ENCODE data around the gene EFCAB3.
"Not testable (repeated sequence)": the region's sequence is repeated elsewhere in the genome, so short reads cannot be mapped to it uniquely, and the experiment has no call there.

- not testable (repeated sequence) for TF ChIP-seq POLR2A (IDR thresholded peaks at IDR 0.05)
- TF ChIP-seq, protein P1, sequence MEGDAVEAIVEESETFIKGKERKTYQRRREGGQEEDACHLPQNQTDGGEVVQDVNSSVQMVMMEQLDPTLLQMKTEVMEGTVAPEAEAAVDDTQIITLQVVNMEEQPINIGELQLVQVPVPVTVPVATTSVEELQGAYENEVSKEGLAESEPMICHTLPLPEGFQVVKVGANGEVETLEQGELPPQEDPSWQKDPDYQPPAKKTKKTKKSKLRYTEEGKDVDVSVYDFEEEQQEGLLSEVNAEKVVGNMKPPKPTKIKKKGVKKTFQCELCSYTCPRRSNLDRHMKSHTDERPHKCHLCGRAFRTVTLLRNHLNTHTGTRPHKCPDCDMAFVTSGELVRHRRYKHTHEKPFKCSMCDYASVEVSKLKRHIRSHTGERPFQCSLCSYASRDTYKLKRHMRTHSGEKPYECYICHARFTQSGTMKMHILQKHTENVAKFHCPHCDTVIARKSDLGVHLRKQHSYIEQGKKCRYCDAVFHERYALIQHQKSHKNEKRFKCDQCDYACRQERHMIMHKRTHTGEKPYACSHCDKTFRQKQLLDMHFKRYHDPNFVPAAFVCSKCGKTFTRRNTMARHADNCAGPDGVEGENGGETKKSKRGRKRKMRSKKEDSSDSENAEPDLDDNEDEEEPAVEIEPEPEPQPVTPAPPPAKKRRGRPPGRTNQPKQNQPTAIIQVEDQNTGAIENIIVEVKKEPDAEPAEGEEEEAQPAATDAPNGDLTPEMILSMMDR (IDR thresholded peaks at IDR 0.05): not testable (repeated sequence)
Observed at GRCh38 chr17:62426214-62426613, 45.9 kb downstream of the EFCAB3 start.

All from thyroid gland (tissue), 4 donors.